ENCODE data around the gene MINK1.
"Not testable (repeated sequence)": the region's sequence is repeated elsewhere in the genome, so short reads cannot be mapped to it uniquely, and the experiment has no call there.

The MINK1 gene

GRCh38 chr17:4901648-4902344 lies 68.7 kb downstream of the MINK1 start:
- peak; percentile 41 for DNase-seq

GRCh38 chr17:4902540-4902939 lies 69.4 kb downstream of the MINK1 start:
- no peak for DNase-seq

GRCh38 chr17:4903051-4903818 lies 70.1 kb downstream of the MINK1 start, which contains the start of gene CHRNE:
CHRNE (minus strand) TSS chr17:4903098; CDS start chr17:4903063, 35 bp downstream.
- DNase-seq, result peak; percentile 91

- not testable (repeated sequence) for DNase-seq
Measured at GRCh38 chr17:4906642-4907041, 73.5 kb downstream of the MINK1 start.

- DNase-seq, result peak; percentile 38
Measured at GRCh38 chr17:4908301-4908700, 75.2 kb downstream of the MINK1 start.

- peak; percentile 92 for DNase-seq
Measured at GRCh38 chr17:4908711-4909496, 75.8 kb downstream of the MINK1 start.

GRCh38 chr17:4913994-4914393 lies 80.9 kb downstream of the MINK1 start:
- DNase-seq, result peak; percentile 11

GRCh38 chr17:4914551-4914950 lies 81.4 kb downstream of the MINK1 start:
- not testable (repeated sequence) for DNase-seq

- DNase-seq, result no peak
Measured at GRCh38 chr17:4919511-4920047, 86.4 kb downstream of the MINK1 start.

- no peak for DNase-seq
Measured at GRCh38 chr17:4920351-4921048, 87.4 kb downstream of the MINK1 start.

- DNase-seq, result no peak
Measured at GRCh38 chr17:4921320-4921719, 88.2 kb downstream of the MINK1 start.

GRCh38 chr17:4926577-4927335 lies 93.6 kb downstream of the MINK1 start:
- not testable (repeated sequence) for DNase-seq

- no peak for DNase-seq
Measured at GRCh38 chr17:4928881-4929280, 95.7 kb downstream of the MINK1 start.

GRCh38 chr17:4931963-4932362 lies 98.8 kb downstream of the MINK1 start, which contains the start of gene GP1BA:
GP1BA (plus strand) TSS chr17:4932277; CDS start chr17:4932605, 328 bp downstream.
- no peak for DNase-seq

GRCh38 chr17:4932756-4933155 lies 99.6 kb downstream of the MINK1 start:
- DNase-seq, result no peak

- no peak for DNase-seq
Measured at GRCh38 chr17:4933646-4934045, 100.5 kb downstream of the MINK1 start.

- peak; percentile 19 for DNase-seq
Measured at GRCh38 chr17:4934173-4934979, 101.2 kb downstream of the MINK1 start.

- DNase-seq, result no peak
Measured at GRCh38 chr17:4935650-4936049, 102.5 kb downstream of the MINK1 start.

GRCh38 chr17:4936436-4936835 lies 103.3 kb downstream of the MINK1 start:
- no peak for DNase-seq

GRCh38 chr17:4937553-4937952 lies 104.4 kb downstream of the MINK1 start:
- DNase-seq, result no peak

- DNase-seq, result no peak
Measured at GRCh38 chr17:4938069-4938491, 104.9 kb downstream of the MINK1 start.
